HG02885 (cell line): ENCODE measurements around the gene MGAT3.
"Not testable (repeated sequence)": the region's sequence is repeated elsewhere in the genome, so short reads cannot be mapped to it uniquely, and the experiment has no call there.

Experiments used
- ATAC-seq: cut with Tn5 transposase; IDR thresholded peaks from one replicate; pipeline ENCODE4 v1.9.1; 2021; ENCODE audit warnings: mild to moderate bottlenecking; ENCODE audit not compliant: unreplicated experiment, poor library complexity

MGAT3 gene

DNA sequence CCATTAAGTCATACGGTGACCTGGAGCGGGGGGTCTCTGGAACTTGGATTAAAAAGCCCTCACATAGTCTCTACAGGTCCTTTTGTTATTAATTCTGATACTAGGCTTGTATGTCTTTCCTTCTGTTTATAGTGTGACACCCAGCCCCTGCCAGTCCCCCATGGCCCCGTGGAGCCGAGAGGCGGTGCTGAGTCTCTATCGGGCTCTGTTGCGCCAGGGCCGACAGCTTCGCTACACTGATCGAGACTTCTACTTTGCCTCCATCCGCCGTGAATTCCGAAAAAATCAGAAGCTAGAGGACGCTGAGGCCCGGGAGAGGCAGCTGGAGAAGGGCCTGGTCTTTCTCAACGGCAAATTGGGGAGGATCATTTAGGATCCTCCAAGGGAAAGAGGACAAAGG, 47.3 kb downstream of the MGAT3 start:
- ATAC-seq: no peak

GRCh38 chr22:39507021-39507420, 50.2 kb downstream of the MGAT3 start:
- not testable (repeated sequence) for ATAC-seq

- ATAC-seq: no peak
Measured at GRCh38 chr22:39508393-39508792, 51.6 kb downstream of the MGAT3 start.

GRCh38 chr22:39510529-39511149, 53.8 kb downstream of the MGAT3 start:
- ATAC-seq: no peak

GRCh38 chr22:39511226-39511625, 54.4 kb downstream of the MGAT3 start:
- no peak for ATAC-seq

DNA sequence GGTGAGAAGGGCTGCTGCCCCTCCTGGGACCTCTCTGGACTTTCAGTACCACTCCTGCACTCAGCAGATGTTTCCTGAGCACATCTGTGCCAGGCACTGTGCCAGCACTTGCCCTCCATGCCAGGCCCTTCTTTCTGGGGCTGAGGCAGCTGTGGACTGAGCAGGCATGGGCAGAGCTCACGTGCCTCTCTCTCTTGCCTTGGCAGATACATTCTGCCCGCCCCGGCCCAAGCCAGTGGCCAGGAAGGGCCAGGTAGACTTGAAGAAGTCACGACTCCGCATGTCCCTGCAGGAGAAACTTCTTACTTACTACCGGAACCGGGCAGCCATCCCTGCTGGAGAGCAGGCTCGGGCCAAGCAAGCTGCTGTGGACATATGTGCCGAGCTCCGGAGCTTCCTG, 55.2 kb downstream of the MGAT3 start:
- no peak for ATAC-seq

DNA sequence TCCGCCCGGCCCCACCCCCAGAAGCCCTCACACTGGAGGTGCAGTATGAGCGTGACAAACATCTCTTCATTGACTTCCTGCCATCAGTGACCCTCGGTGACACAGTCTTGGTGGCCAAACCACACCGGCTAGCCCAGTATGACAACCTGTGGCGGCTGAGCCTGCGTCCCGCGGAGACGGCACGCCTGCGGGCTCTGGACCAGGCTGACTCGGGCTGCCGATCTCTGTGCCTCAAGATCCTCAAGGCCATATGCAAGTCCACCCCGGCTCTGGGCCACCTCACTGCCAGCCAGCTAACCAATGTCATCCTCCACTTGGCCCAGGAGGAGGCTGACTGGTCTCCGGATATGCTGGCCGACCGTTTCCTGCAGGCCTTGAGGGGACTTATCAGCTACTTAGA, 57.0 kb downstream of the MGAT3 start:
- ATAC-seq: no peak

GRCh38 chr22:39514373-39514973, 57.7 kb downstream of the MGAT3 start:
- ATAC-seq: no peak

GRCh38 chr22:39515266-39516050, 58.6 kb downstream of the MGAT3 start:
- ATAC-seq: no peak

DNA sequence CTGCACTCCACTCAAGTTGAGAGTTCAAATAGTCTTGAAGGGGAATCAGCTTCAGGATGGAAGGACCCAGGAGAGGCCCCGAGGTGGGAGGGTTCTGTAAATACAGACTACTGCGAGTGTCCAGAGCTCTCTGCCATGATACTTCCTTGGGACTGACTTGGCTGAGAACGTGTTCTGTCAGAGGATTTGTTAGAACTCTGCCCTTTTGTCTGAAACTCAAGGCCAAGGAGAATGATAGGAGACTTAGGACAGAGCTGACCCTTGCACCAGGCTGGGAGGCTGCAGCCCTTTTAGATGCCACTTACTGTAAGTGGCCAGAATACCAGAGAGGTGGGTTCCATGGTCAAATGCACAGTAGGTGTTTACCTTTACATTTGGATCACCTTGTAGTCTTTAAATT, 60.7 kb downstream of the MGAT3 start:
- no peak for ATAC-seq

DNA sequence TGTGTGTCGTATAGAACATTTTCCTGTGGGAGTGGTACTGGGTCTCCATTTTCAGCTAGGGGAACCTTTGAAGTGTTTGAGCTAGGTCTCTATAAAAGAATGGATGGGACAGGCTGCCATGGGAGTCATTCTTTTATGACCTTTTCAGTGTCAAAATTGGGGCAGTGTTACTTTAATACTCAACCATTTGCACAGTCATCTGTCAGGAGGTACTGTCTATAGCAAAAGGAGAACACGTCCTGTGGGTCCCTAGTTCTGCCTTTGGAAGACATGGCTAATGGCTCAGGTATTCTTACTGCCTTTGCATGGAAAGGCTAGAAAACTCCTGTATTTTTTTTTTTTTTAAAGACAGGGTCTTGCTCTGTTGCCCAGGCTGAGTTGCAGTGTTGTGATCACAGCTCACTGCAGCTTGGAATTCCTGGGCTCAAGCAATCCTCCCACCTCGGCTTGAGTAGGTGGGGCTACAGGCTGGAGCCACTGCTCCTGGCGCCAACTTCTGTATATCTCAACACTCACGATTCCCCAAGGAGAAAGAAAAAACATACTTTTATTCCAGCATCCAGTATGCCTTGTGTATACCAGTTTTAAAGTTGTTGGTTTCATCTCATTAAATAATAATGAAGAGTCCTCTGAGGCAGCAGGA, 61.5 kb downstream of the MGAT3 start:
- ATAC-seq: no peak

GRCh38 chr22:39518996-39519680, 62.3 kb downstream of the MGAT3 start:
- no peak for ATAC-seq

DNA sequence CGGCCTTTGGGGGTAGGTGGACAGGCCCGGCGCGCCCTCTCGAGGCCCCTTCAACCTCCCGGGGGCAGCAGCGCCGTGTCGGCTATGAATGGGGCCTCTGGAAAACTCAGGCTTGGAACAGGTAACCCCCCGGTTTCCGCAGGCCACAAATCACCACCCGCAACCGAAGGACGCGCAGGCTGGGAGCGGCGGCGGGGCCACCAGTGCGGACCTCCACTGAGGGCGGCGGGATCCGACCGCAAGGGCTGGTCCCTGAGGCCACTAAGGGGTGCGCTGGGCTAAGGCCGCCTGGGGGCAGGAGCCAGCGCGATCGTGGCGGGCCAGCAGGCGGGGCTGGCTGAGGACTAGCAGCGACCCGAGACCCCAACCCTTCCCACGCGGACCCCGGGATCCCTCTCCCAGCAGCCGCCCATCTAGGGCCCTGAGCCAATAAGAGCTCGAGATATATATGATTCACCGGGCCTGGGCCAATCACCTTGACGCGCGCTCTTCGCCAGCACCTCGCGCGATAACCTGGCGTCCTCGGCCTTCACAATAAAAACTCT, 62.9 kb downstream of the MGAT3 start:
- ATAC-seq: peak; percentile 78

- peak; percentile 53 for ATAC-seq
Measured at GRCh38 chr22:39520226-39521105, 63.7 kb downstream of the MGAT3 start, which contains the start of gene ATF4. Gene ATF4 (plus strand): TSS chr22:39520562. CDS start chr22:39521446, 884 bp downstream.

DNA sequence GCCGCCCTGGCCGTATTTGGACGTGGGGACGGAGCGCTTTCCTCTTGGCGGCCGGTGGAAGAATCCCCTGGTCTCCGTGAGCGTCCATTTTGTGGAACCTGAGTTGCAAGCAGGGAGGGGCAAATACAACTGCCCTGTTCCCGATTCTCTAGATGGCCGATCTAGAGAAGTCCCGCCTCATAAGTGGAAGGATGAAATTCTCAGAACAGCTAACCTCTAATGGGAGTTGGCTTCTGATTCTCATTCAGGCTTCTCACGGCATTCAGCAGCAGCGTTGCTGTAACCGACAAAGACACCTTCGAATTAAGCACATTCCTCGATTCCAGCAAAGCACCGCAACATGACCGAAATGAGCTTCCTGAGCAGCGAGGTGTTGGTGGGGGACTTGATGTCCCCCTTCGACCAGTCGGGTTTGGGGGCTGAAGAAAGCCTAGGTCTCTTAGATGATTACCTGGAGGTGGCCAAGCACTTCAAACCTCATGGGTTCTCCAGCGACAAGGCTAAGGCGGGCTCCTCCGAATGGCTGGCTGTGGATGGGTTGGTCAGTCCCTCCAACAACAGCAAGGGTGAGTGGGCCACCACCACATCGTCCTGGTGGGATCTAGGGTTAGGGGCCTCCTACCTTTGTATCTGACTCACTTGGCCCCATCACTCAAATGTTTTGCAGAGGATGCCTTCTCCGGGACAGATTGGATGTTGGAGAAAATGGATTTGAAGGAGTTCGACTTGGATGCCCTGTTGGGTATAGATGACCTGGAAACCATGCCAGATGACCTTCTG, 64.5 kb downstream of the MGAT3 start:
- not testable (repeated sequence) for ATAC-seq

DNA sequence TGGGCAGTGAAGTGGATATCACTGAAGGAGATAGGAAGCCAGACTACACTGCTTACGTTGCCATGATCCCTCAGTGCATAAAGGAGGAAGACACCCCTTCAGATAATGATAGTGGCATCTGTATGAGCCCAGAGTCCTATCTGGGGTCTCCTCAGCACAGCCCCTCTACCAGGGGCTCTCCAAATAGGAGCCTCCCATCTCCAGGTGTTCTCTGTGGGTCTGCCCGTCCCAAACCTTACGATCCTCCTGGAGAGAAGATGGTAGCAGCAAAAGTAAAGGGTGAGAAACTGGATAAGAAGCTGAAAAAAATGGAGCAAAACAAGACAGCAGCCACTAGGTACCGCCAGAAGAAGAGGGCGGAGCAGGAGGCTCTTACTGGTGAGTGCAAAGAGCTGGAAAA, 65.3 kb downstream of the MGAT3 start:
- not testable (repeated sequence) for ATAC-seq

DNA sequence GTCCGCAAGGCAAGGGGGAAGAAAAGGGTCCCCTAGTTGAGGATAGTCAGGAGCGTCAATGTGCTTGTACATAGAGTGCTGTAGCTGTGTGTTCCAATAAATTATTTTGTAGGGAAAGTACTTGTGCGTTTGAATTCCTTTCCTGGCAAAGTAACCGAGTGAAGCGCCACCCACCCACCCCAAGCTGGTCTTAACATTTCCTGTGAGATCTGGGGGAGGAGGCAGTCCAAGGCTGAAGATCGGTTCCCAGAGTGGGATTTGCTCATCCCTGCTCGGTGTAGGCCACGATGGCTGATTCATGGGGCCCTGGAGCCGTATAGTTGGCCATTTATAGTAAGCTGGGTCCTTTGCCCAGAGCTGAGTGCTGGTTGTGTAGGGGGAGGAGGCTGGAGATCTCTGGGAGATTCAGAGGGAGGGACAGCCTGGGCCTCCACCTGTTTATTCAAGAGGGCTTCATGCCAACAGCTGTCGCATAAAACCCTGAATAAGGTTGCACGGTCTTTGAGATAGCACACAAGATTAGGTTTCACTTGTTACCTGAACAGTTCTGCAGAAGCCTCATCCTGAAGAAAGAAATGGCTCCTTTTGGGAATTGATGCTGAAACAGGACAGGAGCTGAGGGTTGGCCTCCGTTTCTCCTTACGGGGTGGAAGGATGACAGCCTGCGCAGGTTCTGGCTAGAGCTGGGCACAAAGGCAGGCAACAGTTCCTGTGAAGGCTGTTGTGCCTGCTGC, 65.9 kb downstream of the MGAT3 start:
- ATAC-seq: no peak
